K562 (cell line): ENCODE data around the gene MOXD1.

ENCODE experiments used
- CBX8 ChIP-seq: fragments of 200-600 bp; sonication (generic); IDR thresholded peaks from 2 replicates; pipeline ENCODE4 v1.6.1; 2012; ENCODE audit warnings: borderline replicate concordance, mixed run types, low read depth, mild to moderate bottlenecking, moderate library complexity, mixed read lengths, low read length, control low read depth, inconsistent platforms; ENCODE audit not compliant: poor library complexity, severe bottlenecking; ENCODE audit errors: extremely low read depth
- E2F3 ChIP-seq: fragments of 250-450 bp; sonication (Bioruptor Pico); IDR thresholded peaks from 2 replicates; pipeline ENCODE4 v1.4.0; 2020; ENCODE audit warnings: mild to moderate bottlenecking
- ESRRA ChIP-seq: fragments of 450-650 bp; IDR thresholded peaks from 2 replicates; pipeline ENCODE4 v1.6.1; 2014; ENCODE audit warnings: low read depth, mild to moderate bottlenecking, moderate library complexity, borderline replicate concordance
- NCOR1 ChIP-seq: fragments of 450-650 bp; IDR thresholded peaks from 2 replicates; pipeline ENCODE4 v1.6.1; 2016; ENCODE audit warnings: mild to moderate bottlenecking, moderate library complexity
- ZC3H4 ChIP-seq: sonication (generic); formaldehyde crosslinking; IDR thresholded peaks from 2 replicates; pipeline ENCODE4 v1.9.0; 2021; ENCODE audit warnings: missing genetic modification reagents, borderline replicate concordance
- ZNF79 ChIP-seq: fragments of 250-450 bp; sonication (Bioruptor Pico); IDR thresholded peaks from 2 replicates; pipeline ENCODE4 v1.4.0; 2020; ENCODE audit warnings: low read depth, mild to moderate bottlenecking, moderate library complexity

DNA sequence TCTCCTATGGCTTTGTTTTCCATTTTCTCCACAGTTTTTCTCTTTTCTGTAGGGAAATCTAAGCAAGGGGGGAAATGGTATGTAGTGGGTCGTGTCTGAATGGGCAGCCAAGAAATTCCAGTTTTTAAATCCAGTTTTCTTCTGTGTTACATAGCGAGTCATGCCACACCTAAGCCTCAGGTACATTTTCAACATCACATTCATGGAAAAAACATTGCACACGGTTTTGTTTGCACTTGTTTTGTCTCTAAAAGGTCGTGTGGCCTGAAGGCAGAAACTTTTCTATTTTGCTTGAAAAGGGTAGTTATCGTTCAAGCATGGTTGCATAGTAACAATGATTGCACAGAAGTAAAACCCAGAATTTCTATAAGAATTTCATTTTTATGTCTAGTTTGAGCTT lies 70.5 kb downstream of the MOXD1 start:
- no peak for TF ChIP-seq CBX8
- TF ChIP-seq NCOR1, result no peak
- no peak for TF ChIP-seq ZC3H4 (CRISPR knock-in tag)
- TF ChIP-seq E2F3 (CRISPR knock-in tag), result no peak
- no peak for TF ChIP-seq ZNF79
- no peak for TF ChIP-seq ESRRA
